ENCODE results near the gene UQCRC1.
A peak's percentile ranks its signal among the peaks of the same experiment; 100 is the strongest.

The UQCRC1 gene

GRCh38 chr3:48561045-48561736 lies 48.3 kb downstream of the UQCRC1 start:
- in situ Hi-C loops (cut with HindIII; ENCODE audit: low sequenced_read_pairs), result no loop called here
- peak; percentile 46 for TF ChIP-seq CTCF (IDR thresholded peaks at IDR 0.05; ENCODE audit: low read depth, low read length)
- peak; percentile 69 for DNase-seq (ENCODE audit: low read depth, low spot score)
- peak overlapping the region; percentile 29 for H3K4me3 ChIP-seq (ENCODE audit: low read depth, low read length)

GRCh38 chr3:48560648-48561018 lies 48.8 kb downstream of the UQCRC1 start:
- no peak for TF ChIP-seq CTCF (IDR thresholded peaks at IDR 0.05; ENCODE audit: low read depth, low read length)
- no peak for DNase-seq (ENCODE audit: low read depth, low spot score)
- in situ Hi-C loops (cut with HindIII; ENCODE audit: low sequenced_read_pairs), result no loop called here
- H3K4me3 ChIP-seq (ENCODE audit: low read depth, low read length), result peak overlapping the region; percentile 29

- in situ Hi-C loops (cut with HindIII; ENCODE audit: low sequenced_read_pairs), result no loop called here
- TF ChIP-seq CTCF (IDR thresholded peaks at IDR 0.05; ENCODE audit: low read depth, low read length), result no peak
- DNase-seq (ENCODE audit: low read depth, low spot score), result no peak
- no peak overlapping the region for H3K4me3 ChIP-seq (ENCODE audit: low read depth, low read length)
Observed at GRCh38 chr3:48558493-48559134, 50.8 kb downstream of the UQCRC1 start.

- H3K4me3 ChIP-seq (ENCODE audit: low read depth, low read length), result peak within 1 kb of the TSS; percentile 50
- in situ Hi-C loops (cut with HindIII; ENCODE audit: low sequenced_read_pairs), result no loop called here
- peak; percentile 99 for DNase-seq (ENCODE audit: low read depth, low spot score)
- TF ChIP-seq CTCF (IDR thresholded peaks at IDR 0.05; ENCODE audit: low read depth, low read length), result no peak
Observed at GRCh38 chr3:48556796-48557626, 52.4 kb downstream of the UQCRC1 start, which contains the start of gene PFKFB4. TSS of gene PFKFB4 (minus strand) at chr3:48556803. CDS start at chr3:48556777, 26 bp downstream.

- H3K4me3 ChIP-seq (ENCODE audit: low read depth, low read length), result peak overlapping the region; percentile 50
- DNase-seq (ENCODE audit: low read depth, low spot score), result no peak
- in situ Hi-C loops (cut with HindIII; ENCODE audit: low sequenced_read_pairs), result no loop called here
- TF ChIP-seq CTCF (IDR thresholded peaks at IDR 0.05; ENCODE audit: low read depth, low read length), result no peak
Observed at GRCh38 chr3:48555949-48556795, 53.3 kb downstream of the UQCRC1 start.
